Measurements from ENCODE around the gene DIAPH2.
"Not testable (repeated sequence)": the region's sequence is repeated elsewhere in the genome, so short reads cannot be mapped to it uniquely, and the experiment has no call there.

Gene DIAPH2

DNA sequence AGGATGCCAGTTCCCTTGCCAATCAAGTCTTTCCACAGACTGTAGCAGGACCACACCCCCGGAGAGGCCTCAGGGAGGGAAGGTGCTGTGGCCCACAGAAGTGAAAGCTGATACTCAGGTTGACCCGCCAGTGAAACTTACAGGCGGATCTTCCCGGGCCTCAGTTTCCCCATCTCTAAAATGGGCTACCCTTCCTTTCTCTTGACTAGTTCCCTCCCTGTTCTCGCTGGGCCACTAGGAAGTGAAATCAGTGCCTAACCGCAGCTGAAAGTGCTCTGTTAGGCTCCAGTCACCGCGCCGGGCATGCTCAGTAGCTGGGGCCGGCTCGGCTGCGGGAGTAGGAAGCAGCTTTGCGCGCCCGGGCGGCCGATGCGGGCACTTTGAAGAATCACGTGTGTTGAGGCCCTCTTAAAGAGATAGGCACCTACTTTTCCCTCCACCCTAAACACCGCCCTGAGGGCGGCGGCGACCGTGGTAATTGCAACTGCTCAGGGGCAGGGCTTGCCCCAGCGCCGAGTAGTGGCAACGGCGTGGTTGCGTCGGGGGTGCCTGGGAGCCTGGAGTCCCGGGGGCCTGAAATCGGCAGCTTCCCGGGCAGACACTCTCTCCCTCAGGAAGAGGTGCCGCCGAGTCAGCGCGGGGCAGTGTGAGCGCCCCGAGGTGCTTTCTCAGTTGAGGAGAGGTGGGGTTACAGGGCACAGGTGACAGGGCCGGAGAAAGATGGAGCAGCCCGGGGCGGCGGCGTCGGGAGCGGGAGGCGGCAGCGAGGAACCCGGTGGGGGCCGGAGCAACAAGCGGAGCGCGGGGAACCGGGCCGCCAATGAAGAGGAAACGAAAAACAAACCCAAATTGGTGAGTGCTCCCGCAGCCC, at the start of gene DIAPH2:
Gene DIAPH2 (plus strand): TSS at position 504 of the 871 bp plus-strand sequence.
- DNase-seq (ENCODE audit: low read depth in 2 of 2), result peak; percentile 37 to 41

- DNase-seq (ENCODE audit: low read depth in 2 of 2), result no peak
These were observed 34.6 kb upstream of the DIAPH2 start for GRCh38 chrX:96650023-96650422.

DNA sequence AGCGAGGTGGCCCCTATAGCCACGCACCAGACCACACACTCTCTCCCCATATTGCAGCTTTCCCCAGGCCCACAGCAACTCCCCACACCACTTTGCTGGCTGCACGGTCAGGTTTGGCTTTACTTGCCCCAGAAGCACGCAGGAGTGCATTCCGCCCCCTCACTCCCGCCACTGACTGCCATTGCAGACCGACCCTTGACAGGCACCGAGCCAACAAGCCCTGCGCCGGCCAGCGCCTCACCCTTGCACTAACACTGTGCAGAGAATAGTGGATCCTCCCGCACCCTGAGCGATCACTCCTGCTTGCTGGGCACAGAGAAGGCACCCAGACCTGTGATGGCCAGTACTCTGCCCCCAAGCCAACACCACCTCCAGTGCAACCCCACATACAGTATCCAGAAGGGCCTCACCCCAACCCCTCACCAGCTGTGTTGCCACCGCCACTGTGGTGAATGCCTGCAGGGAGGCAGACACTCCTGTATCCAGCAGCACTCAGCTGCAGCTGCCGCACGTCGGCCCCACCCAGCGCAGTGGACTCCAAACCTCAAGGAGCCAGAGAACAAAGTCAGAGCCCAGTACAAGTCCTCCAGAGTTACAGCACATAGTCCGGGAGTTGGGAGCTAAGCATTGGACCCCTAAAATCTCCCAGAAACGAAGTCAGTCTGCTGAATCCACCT, 28.6 kb upstream of the DIAPH2 start:
- no peak for DNase-seq (ENCODE audit: low read depth in 2 of 2)

- DNase-seq (ENCODE audit: low read depth in 2 of 2), result no peak
These were observed 2.1 kb upstream of the DIAPH2 start for GRCh38 chrX:96682516-96682915.

- DNase-seq (ENCODE audit: low read depth in 2 of 2), result no peak
These were observed 674 bp upstream of the DIAPH2 start for GRCh38 chrX:96683997-96684338.

DNA sequence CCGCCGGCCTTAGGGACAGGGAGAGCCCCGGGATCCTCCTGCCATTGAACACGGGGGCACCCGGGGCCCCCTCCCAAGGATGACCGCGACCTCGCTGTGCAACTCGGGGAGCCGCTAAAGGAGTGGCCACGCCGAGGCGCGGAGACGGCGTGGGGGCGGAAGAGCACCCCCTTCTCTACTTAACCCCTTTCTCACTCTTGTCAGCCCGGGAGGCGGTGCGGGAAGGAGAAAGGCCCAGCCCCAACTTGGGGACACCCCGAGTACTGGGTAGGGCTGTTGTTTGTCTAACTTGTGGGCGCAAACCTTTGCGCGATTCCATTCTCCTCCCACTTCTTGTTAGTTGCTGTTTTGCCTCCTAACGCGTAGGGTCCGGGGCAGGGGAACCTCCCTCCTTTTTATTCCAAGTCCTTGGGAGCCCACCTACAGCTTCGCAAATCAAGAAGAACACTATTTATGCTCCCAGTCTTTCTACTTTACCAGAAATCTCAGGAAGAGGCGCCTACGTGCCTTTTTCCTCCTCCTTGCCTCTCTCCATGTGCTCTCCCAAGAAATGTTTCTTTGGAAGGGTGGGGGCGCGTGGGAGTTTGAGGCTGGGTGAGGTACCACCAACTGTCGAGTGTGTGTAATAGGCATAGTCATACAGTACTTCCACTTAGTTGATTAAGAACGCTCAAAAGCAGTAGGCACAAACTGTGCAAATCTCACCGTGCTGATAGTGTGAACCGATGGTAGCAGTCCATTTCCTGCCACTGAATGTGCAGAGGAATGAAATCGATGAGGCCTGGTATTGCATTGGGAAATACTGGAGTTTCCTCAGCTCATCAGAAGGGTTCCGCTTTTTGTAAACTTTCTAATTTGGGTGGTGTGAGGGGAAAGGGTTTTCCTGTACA, 813 bp downstream of the DIAPH2 start:
- no peak for DNase-seq (ENCODE audit: low read depth in 2 of 2)

DNA sequence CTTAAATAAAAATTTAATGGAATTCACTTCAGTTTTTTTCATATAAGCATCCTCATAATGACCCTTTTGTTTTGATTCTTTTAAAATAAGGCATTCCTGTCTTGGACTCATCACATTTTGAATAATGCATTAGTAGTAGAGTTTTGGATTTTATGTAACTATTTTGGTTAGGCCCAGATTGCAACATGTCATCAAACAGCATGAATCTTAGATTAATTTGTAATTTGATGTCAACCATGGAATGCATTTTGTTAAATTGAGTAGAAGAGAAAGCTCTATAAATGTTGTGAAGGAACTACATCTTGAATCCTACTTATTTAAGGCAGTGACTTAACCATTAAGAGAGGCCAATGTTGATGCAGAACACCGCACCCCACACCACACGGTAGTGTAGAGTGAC, 3.1 kb downstream of the DIAPH2 start:
- no peak for DNase-seq (ENCODE audit: low read depth in 2 of 2)

DNA sequence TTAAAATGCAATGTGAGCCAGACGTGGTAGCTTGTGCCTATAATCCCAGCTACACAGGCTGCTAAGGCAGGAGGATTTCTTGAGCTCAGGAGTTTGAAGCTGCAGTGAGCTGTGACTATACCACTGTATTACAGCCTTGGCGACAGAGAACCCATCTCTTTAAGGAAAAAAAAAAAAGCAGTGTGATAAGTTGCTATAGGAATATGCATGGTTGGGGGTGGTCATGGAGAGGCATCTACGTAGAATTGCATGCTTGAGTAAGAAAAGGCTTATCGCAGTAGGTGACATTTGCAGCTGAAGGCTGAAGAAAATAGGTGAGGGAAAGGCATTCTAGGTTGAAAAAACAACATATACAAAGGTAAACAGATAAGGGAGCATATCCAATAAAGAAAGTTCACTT, 4.1 kb downstream of the DIAPH2 start:
- no peak for DNase-seq (ENCODE audit: low read depth in 2 of 2)

- no peak for DNase-seq (ENCODE audit: low read depth in 2 of 2)
These were observed 5.3 kb downstream of the DIAPH2 start for GRCh38 chrX:96689991-96690390.

DNA sequence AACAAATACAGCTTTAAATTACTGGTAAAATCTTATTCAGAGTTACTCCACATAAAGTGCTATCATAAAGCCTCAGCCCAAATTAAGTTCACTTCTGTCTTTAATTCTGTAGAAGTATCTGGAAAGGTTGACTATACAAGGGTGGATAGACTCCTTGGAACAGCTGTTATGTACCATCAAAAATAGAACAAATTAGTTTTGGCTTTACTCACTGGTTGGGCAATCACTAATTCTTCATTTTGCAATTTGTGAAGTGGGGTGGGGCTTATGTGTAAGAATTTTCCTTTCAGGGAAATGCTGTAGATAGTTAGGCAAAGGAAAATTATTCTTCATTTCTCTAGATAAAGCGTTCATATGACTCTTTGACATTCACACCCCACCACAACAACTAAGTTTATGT, 7.8 kb downstream of the DIAPH2 start:
- no peak for DNase-seq (ENCODE audit: low read depth in 2 of 2)

GRCh38 chrX:96692890-96693289, 8.2 kb downstream of the DIAPH2 start:
- DNase-seq (ENCODE audit: low read depth in 2 of 2), result no peak

DNA sequence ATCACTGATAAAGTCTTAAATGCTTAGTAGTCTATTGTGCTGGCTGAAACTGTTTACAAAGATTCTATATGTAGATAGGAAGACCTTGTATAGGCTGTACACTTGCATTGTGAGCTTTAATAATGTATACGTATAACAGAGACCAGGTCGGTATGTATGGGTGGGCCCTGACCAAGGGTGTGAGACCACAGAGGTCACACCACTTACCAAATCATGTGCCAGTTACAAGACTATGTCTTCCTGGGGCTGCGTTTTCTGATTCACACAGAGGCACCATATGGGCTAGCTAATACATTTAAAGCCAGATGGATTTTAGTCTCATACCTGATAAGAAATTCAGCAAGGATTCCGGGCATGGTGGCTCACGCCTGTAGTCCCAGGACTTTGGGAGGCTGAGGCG, 8.8 kb downstream of the DIAPH2 start:
- no peak for DNase-seq (ENCODE audit: low read depth in 2 of 2)

GRCh38 chrX:96696462-96696861, 11.8 kb downstream of the DIAPH2 start:
- DNase-seq (ENCODE audit: low read depth in 2 of 2), result no peak

GRCh38 chrX:96700625-96701024, 16.0 kb downstream of the DIAPH2 start:
- no peak for DNase-seq (ENCODE audit: low read depth in 2 of 2)

- DNase-seq (ENCODE audit: low read depth in 2 of 2), result no peak
These were observed 18.7 kb downstream of the DIAPH2 start for GRCh38 chrX:96703379-96703778.

DNA sequence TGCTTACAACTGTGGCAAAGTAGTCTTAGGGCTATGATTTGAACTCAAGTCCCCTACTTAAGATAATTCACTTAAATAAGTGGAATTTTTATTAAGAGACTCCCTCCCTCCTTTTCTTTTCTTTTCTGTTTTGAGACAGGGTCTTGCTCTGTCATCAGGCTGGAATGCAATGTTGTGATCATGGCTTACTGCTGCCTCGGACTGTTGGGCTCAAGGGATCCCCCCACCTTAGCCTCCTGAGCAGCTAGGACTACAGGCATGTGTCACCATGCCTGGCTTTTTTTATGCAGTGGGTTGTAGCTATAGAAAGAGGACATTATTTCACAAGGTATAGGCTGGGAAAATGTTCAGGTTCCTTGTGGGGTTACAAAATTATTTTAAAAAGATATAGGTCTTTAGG, 19.2 kb downstream of the DIAPH2 start:
- no peak for DNase-seq (ENCODE audit: low read depth in 2 of 2)

DNA sequence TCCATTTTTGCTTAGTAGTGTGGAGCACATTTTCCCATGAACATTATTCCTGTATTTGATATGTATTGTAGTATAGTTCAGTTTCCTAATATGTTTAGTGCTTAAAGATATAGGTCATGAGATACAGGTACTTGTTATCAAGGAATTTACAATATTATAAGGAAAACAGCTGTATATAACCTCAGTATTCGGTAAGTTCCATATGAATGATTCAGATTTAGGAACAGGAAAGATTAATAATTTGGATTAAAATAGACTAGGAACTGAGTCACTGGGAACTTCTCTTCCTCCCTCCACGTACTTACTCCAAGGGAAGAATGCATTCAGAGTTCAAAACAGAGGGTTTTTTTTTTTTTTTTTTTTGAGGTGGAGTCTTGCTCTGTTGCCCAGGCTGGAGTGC, 20.0 kb downstream of the DIAPH2 start:
- no peak for DNase-seq (ENCODE audit: low read depth in 2 of 2)

GRCh38 chrX:96705905-96706304, 21.3 kb downstream of the DIAPH2 start:
- DNase-seq (ENCODE audit: low read depth in 2 of 2), result no peak

- no peak for DNase-seq (ENCODE audit: low read depth in 2 of 2)
These were observed 23.2 kb downstream of the DIAPH2 start for GRCh38 chrX:96707804-96708203.

- DNase-seq (ENCODE audit: low read depth in 2 of 2), result no peak
These were observed 25.4 kb downstream of the DIAPH2 start for GRCh38 chrX:96710031-96710430.

DNA sequence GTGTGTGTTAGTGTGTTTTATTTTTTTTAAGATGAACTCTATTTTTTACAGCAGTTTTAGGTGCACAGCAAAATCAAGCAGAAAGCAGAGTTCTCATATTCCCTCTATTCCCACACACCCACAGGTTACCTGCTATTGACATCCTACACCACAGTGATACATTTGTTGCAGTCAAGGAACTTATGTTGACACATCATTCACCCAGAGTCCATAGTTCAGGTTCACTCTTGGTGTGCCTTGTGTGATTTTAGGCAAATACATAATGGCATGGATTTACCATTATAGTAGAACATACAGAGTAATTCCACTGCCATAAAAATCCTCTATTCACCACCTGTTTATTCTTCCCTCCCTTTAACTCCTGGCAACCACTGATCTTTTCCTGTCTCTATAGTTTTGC, 28.7 kb downstream of the DIAPH2 start:
- no peak for DNase-seq (ENCODE audit: low read depth in 2 of 2)

DNA sequence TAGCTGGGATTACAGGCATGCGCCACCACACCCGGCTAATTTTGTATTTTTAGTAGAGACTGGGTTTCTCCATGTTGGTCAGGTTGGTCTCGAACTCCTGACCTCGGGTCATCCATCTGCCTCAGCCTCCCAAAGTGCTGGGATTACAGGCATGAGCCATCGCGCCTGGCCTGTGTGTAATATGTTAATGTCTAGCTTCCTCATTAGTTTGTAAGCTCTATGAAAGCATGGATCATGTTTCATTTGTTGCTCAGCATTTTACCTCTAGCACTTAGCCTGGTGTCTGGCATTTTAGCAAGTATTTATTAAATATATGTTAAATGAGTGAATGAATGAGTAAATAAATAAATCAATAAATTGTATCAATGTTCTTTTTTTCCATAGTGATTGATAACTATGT, 29.8 kb downstream of the DIAPH2 start:
- DNase-seq (ENCODE audit: low read depth in 2 of 2), result not testable (repeated sequence)
